ENCODE data around the gene TOX3. TPM values are rescaled to one million over a fixed set of nuclear protein-coding genes. Genes with fewer than 3 reads are reported as not detected.

Gene TOX3
- total and polyA plus RNA-seq, 2 of the 13 experiments (the other 11 are each of a cell fraction or from before 2014, with no cell fraction given) = 14.5 to 98.6 TPM

- TF ChIP-seq SIN3A (IDR thresholded peaks at IDR 0.05; ENCODE audit: borderline replicate concordance, low read depth, low read length) = 0 out of 2 replicates have a peak, but pooled peaks have one; percentile 70
- TF ChIP-seq ATF7-NPFF (CRISPR knock-in tag; IDR thresholded peaks at IDR 0.05; ENCODE audit: low read depth) = no peak
- TF ChIP-seq ZNF879 (CRISPR knock-in tag; IDR thresholded peaks at IDR 0.05) = no peak
- no peak for TF ChIP-seq YY1 (IDR thresholded peaks at IDR 0.05; ENCODE audit: insufficient read depth, insufficient replicate concordance, low read depth, low read length)
- TF ChIP-seq BCL3 (CRISPR knock-in tag; IDR thresholded peaks at IDR 0.05) = no peak; the same call in 1 of the 2 replicates
- peak; percentile 80 for TF ChIP-seq PHF21A (CRISPR knock-in tag; IDR thresholded peaks at IDR 0.05)
- peak; percentile 37; the same call in 1 of the 2 replicates for TF ChIP-seq ZMYM4 (CRISPR knock-in tag; IDR thresholded peaks at IDR 0.05)
- TF ChIP-seq ZNF776 (CRISPR knock-in tag; IDR thresholded peaks at IDR 0.05) = no peak
- TF ChIP-seq FOXP1 (IDR thresholded peaks at IDR 0.05) = peak; percentile 59; the same call in 1 of the 2 replicates
- TF ChIP-seq FOXP1 (CRISPR knock-in tag; IDR thresholded peaks at IDR 0.05) = peak; percentile 87
- TF ChIP-seq HDAC6 (IDR thresholded peaks at IDR 0.05; ENCODE audit: low read depth, low read length) = no peak
- TF ChIP-seq MIXL1 (CRISPR knock-in tag; IDR thresholded peaks at IDR 0.05) = peak; percentile 79
- TF ChIP-seq STAG1 (CRISPR knock-in tag; IDR thresholded peaks at IDR 0.05) = peak; percentile 29
- no peak for TF ChIP-seq ZNF34 (CRISPR knock-in tag; IDR thresholded peaks at IDR 0.05; ENCODE audit: borderline replicate concordance)
- peak; percentile 63; the same call in 1 of the 2 replicates for TF ChIP-seq MEIS2 (CRISPR knock-in tag; IDR thresholded peaks at IDR 0.05)
- TF ChIP-seq KLF11 (CRISPR knock-in tag; IDR thresholded peaks at IDR 0.05) = no peak
- peak; percentile 90; the same call in 1 of the 2 replicates for TF ChIP-seq AHDC1 (CRISPR knock-in tag; IDR thresholded peaks at IDR 0.05; ENCODE audit: borderline replicate concordance)
- no peak for TF ChIP-seq PCBP1 (IDR thresholded peaks at IDR 0.05; ENCODE audit: borderline replicate concordance, low read depth, low read length)
- TF ChIP-seq ZNF615 (CRISPR knock-in tag; IDR thresholded peaks at IDR 0.05; ENCODE audit: borderline replicate concordance) = no peak
- TF ChIP-seq ZBTB39 (CRISPR knock-in tag; IDR thresholded peaks at IDR 0.05) = no peak
- TF ChIP-seq ZNF7 (CRISPR knock-in tag; IDR thresholded peaks at IDR 0.05) = no peak
- no peak for TF ChIP-seq ZNF703 (CRISPR knock-in tag; IDR thresholded peaks at IDR 0.05; ENCODE audit: borderline replicate concordance)
These were observed 31.3 kb upstream of the TOX3 start (continued) for GRCh38 chr16:52578007-52578828.
